NCI-H2196 (cell line): ENCODE results near the gene ATP1B2.

Experiments used
- DNase-seq: peaks from one replicate; lab custom pipeline; 2025; ENCODE audit not compliant: unreplicated experiment; lab: John Stamatoyannopoulos, UW

ATP1B2 gene

DNA sequence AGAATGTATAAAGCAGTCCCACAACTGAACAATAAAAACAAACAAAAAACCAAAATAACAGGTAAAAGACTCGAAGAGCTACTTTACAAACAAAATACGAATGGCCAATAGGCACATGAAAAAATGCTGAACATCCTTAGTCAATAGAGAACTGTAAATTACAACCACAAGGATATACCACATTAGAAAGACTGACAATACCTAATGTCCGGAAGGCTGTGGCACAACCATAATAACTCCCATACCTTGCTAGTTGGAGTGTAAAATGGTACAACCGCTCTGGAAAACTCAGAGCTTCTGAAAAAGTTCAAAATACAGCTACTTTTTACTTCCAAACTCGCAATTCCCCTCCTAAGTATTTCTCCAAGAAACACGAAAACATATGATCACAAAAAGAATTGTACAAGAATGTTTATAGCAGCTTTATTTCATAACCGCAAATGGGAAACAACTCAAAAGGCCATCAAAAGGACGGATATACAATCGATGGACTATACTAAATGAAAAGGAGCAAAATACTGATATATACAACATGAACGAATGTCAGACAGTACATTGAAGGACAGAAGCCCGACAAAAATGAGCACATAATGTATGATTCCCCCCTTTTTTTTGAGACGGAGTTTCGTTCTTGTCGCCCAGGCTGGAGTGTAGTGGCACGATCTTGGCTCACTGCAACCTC is 34.3 kb downstream of the ATP1B2 start:
- DNase-seq: no peak

DNA sequence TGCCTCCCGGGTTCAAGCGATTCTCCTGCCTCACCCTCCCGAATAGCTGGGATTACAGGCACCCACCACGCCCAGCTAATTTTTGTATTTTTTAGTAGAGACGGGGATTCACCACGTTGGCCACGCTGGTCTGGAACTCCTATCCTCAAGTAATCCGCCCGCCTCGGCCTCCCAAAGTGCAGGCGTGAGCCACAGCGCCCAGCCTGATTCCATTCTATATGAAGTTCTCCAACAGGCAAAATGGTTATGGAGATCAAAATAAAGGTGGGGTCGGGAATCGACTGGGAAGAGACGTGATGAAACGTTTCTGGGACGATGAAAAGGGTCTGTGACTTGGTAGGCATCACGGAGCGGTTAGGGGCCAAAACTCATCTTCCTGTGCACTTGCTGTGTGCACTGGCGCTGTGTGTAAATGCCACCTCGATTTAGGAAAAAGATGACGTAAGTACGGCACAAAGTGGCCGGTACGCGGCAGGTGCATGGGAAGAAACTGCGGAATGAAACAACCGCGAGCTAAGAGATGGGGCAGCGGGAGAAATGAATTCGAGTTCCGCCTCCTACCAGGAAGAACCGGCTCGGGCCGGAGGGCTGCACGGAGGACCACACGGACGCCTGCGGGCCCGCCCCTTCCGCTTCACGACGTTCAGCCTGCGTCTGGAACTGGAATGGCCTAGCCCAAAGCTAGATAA is 35.0 kb downstream of the ATP1B2 start:
- DNase-seq: peak; percentile 76

GRCh38 chr17:7686222-7687071 is 35.7 kb downstream of the ATP1B2 start:
- peak; percentile 72 for DNase-seq

- peak; percentile 78 for DNase-seq
These were observed 36.6 kb downstream of the ATP1B2 start, which contains the start of gene TP53 for GRCh38 chr17:7687072-7687907. TP53 (minus strand) TSS chr17:7687490; CDS start chr17:7676594, 10,896 bp downstream.

GRCh38 chr17:7687908-7688807 is 37.4 kb downstream of the ATP1B2 start, which contains the start of gene WRAP53:
WRAP53 (plus strand) TSS chr17:7688477; CDS start chr17:7688649, 172 bp downstream.
- peak; percentile 89 for DNase-seq

DNA sequence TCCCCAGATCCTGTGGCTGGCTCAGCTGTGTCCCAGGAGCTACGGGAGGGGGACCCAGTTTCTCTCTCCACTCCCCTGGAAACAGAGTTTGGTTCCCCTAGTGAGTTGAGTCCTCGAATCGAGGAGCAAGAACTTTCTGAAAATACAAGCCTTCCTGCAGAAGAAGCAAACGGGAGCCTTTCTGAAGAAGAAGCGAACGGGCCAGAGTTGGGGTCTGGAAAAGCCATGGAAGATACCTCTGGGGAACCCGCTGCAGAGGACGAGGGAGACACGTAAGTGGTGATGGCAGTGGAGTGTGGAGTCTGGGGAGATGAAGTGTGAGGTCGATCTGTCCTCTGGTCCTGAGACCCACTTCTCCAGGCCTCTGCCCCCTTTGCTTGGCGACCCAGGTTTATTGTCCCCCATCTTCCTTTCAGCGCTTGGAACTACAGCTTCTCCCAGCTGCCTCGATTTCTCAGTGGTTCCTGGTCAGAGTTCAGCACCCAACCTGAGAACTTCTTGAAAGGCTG is 38.1 kb downstream of the ATP1B2 start:
- DNase-seq: no peak

- no peak for DNase-seq
These were observed 44.9 kb downstream of the ATP1B2 start for GRCh38 chr17:7695586-7695985.

DNA sequence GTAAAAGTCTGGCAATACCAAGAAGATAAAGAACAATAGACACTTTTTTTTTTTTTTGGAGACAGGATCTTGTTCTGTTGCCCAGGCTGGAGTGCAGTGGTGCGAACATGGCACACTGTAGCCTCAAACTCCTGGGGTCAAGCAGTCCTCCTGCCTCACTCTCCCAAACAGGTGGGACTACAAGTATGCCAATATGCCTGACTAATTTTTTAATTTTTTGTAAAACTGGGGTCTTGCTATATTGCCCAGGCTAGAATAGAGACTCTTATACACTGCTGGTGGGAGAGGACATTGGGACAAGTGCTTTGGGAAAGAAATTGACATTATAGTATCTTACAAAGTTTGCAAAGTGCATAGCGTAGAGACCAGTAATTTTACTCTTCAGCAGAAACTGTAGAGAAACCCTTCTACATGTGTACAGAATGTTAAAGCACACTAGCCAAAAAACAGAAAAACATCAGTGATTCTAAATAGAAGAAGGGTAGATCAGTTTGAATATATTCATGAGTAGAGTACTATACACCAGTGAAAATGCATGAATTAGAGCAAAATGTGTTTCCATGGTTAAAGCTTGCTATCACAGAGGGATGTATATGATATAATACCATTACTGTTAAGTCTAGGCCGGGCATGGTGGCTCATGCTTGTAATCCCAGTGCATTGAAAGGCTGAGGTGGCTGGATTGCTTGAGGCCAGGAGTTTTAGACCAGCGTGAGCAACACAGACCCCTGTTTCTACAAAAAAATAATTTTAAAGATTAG is 47.3 kb downstream of the ATP1B2 start:
- no peak for DNase-seq

GRCh38 chr17:7700510-7700909 is 49.8 kb downstream of the ATP1B2 start:
- no peak for DNase-seq

DNA sequence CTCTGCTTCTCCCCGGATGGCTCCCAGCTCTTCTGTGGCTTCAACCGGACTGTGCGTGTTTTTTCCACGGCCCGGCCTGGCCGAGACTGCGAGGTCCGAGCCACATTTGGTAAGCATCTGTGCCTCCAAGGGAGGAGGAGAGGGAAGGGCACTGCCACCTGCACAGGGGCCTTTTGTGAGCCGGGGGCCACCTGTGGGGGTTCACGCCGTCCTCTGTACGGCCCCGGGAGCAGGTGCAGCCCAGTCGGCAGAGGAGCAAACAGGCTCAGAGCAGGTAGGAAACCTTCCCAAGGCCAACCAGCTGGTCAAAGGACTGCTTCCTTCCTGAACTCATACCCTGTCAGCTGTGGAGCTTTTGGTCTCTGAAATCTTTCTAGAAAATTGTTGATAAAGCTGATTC is 51.0 kb downstream of the ATP1B2 start:
- DNase-seq: no peak

DNA sequence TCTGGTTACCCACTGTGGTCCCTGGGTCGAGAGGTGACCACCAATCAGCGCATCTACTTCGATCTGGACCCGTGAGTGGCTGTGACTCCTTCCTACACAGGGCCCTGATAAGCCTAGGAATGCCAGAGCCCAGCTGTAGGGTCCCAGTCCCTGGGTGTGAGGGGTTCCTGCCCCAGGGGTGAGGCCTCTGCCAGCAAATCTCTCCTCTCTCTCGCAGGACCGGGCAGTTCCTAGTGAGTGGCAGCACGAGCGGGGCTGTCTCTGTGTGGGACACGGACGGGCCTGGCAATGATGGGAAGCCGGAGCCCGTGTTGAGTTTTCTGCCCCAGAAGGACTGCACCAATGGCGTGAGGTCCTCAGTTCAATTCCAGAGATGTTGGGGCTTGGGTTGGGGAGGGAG is 52.0 kb downstream of the ATP1B2 start:
- DNase-seq: no peak

DNA sequence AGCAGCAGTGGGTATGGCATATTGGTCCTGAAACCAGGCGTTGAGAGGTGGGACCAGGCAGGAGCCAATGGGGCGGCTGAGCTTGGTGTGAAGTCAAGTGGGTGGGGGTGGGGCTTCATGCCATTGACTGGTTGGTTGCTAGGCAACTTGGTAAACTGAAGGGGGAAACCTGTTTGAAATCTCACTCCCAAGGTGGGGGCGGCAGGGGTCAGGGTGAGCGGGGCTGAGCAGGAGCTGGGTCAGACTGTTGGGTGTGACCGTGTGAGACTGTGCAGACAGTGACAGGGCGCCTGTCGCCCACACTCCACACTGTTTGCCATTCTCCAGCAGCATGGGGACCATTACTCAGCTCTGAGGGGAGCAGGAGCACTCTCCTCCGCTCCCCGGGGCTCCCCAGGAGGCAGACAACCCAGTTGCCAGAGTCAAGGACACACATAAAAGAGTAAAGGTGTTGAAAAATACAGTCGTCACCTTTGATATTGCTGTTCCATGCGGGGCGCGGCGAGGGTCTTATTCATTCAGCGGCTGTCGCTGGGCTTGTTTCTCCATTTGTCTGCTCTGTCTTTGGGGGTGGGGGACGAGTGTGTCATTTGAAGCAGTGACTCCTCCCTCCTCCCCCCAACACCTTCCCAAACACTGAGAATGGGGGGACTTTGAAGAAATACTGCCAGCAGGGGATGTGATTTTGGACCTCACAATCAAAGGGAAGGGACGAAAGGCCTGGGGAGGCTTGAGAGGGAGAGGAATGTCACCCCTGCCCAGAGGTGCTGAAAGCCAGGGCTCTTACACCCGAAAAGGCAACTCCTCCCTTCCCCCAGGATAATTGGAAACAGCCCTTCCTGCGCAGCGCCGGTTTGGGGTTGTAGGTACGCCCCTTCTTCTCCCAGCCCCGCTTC is 53.1 kb downstream of the ATP1B2 start:
- peak; percentile 56 for DNase-seq

GRCh38 chr17:7704601-7705268 is 54.0 kb downstream of the ATP1B2 start, which contains the start of gene EFNB3:
EFNB3 (plus strand) TSS chr17:7705202; CDS start chr17:7705599, 397 bp downstream.
- peak; percentile 39 for DNase-seq

DNA sequence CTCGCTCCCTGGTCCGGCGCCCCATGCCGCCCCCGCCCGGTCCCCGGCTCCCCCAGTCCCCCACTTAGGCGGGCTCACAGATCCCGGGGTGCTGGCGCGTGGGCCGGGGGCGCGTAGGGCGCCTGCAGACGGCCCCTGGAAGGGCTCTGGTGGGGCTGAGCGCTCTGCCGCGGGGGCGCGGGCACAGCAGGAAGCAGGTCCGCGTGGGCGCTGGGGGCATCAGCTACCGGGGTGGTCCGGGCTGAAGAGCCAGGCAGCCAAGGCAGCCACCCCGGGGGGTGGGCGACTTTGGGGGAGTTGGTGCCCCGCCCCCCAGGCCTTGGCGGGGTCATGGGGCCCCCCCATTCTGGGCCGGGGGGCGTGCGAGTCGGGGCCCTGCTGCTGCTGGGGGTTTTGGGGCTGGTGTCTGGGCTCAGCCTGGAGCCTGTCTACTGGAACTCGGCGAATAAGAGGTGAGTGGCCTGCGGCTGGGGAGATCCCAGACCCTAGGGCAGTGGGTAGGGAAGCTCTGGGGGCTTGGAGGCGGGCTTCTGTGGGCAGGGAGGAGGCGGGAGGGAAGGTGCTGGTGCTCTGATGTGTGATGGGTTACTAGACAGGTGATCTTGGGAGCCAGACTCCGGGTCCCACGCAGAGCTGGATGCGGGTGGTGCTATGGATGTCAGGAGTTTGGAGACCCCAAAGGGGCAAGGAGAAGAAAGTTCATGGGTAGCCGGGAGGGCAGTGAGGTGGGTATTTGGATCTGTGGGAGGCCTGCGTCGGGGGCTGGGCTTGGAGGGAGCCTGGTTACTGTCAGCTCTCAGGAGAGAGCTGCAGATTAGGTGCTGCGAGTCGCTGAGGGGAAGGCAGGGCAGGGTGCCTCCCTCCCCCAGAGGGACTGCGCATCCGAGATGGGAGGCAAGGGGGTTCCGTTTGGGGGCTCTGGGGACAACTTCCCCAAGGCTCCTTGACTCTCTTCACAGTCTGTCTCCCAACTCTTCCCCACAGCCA is 54.8 kb downstream of the ATP1B2 start:
- no peak for DNase-seq

- no peak for DNase-seq
These were observed 56.1 kb downstream of the ATP1B2 start for GRCh38 chr17:7706631-7707354.
